ENCODE measurements around the gene RNU6-7.

RNU6-7 gene

GRCh38 chr14:32230695-32231280, 28.9 kb downstream of the RNU6-7 start:
- peak overlapping the region; percentile 57 for H3K27ac ChIP-seq
- in situ Hi-C loops (cut with HindIII; ENCODE audit: low pct_ligation_motif_present, low sequenced_read_pairs), result no loop called here
- peak; percentile 56 for DNase-seq
- H3K36me3 ChIP-seq (replicated peaks), result no peaks in the 10 kb centered on the region
- no peaks in the 10 kb centered on the region for H3K27me3 ChIP-seq (replicated peaks)
- TF ChIP-seq CTCF (IDR thresholded peaks at IDR 0.05; ENCODE audit: low read depth, low read length, missing control alignments), result no peak
- no peak overlapping the region for H3K4me3 ChIP-seq (ENCODE audit: low read depth, low read length)

GRCh38 chr14:32232481-32232880, 30.6 kb downstream of the RNU6-7 start:
- TF ChIP-seq CTCF (IDR thresholded peaks at IDR 0.05; ENCODE audit: low read depth, low read length, missing control alignments), result no peak
- in situ Hi-C loops (cut with HindIII; ENCODE audit: low pct_ligation_motif_present, low sequenced_read_pairs), result no loop called here
- no peak overlapping the region for H3K27ac ChIP-seq
- H3K27me3 ChIP-seq (replicated peaks), result no peaks in the 10 kb centered on the region
- H3K4me3 ChIP-seq (ENCODE audit: low read depth, low read length), result no peak overlapping the region
- no peak for DNase-seq
- H3K36me3 ChIP-seq (replicated peaks), result no peaks in the 10 kb centered on the region

- Histone ChIP-seq H3K27me3 (replicated peaks) (no peaks in the 10 kb centered on the region), H3K36me3 (replicated peaks) (no peaks in the 10 kb centered on the region), H3K27ac (no peak overlapping the region), H3K4me3 (ENCODE audit: low read depth, low read length) (no peak overlapping the region)
- in situ Hi-C loops (cut with HindIII; ENCODE audit: low pct_ligation_motif_present, low sequenced_read_pairs), result no loop called here
- DNase-seq, result peak; percentile 23
- no peak for TF ChIP-seq CTCF (IDR thresholded peaks at IDR 0.05; ENCODE audit: low read depth, low read length, missing control alignments)
These were observed 31.4 kb downstream of the RNU6-7 start for GRCh38 chr14:32233260-32233659.

GRCh38 chr14:32244404-32244803, 42.6 kb downstream of the RNU6-7 start:
- H3K27me3 ChIP-seq (replicated peaks), result no peaks in the 10 kb centered on the region
- no peak for DNase-seq
- H3K36me3 ChIP-seq (replicated peaks), result no peaks in the 10 kb centered on the region
- peak; percentile 46 for TF ChIP-seq CTCF (IDR thresholded peaks at IDR 0.05; ENCODE audit: low read depth, low read length, missing control alignments)
- no peak overlapping the region for H3K27ac ChIP-seq
- no peak overlapping the region for H3K4me3 ChIP-seq (ENCODE audit: low read depth, low read length)
- in situ Hi-C loops (cut with HindIII; ENCODE audit: low pct_ligation_motif_present, low sequenced_read_pairs), result no loop called here

- H3K4me3 ChIP-seq (ENCODE audit: low read depth, low read length), result no peak overlapping the region
- no peak for TF ChIP-seq CTCF (IDR thresholded peaks at IDR 0.05; ENCODE audit: low read depth, low read length, missing control alignments)
- H3K36me3 ChIP-seq (replicated peaks), result no peaks in the 10 kb centered on the region
- in situ Hi-C loops (cut with HindIII; ENCODE audit: low pct_ligation_motif_present, low sequenced_read_pairs), result no loop called here
- no peak overlapping the region for H3K27ac ChIP-seq
- H3K27me3 ChIP-seq (replicated peaks), result no peaks in the 10 kb centered on the region
- no peak for DNase-seq
These were observed 44.9 kb downstream of the RNU6-7 start for GRCh38 chr14:32246751-32247150.

GRCh38 chr14:32249371-32249770, 47.5 kb downstream of the RNU6-7 start:
- DNase-seq, result no peak
- Histone ChIP-seq H3K27ac (no peak overlapping the region), H3K4me3 (ENCODE audit: low read depth, low read length) (no peak overlapping the region), H3K36me3 (replicated peaks) (no peaks in the 10 kb centered on the region), H3K27me3 (replicated peaks) (no peaks in the 10 kb centered on the region)
- in situ Hi-C loops (cut with HindIII; ENCODE audit: low pct_ligation_motif_present, low sequenced_read_pairs), result no loop called here
- TF ChIP-seq CTCF (IDR thresholded peaks at IDR 0.05; ENCODE audit: low read depth, low read length, missing control alignments), result no peak

All from brain microvascular endothelial cell (primary cell).